BJ (cell line): ENCODE data around the gene SIGLEC5. TPM values are rescaled to one million over a fixed set of nuclear protein-coding genes. Genes with fewer than 3 reads are reported as not detected.

Experiments
- CTCF ChIA-PET: fragments of 350-600 bp; formaldehyde crosslinking; extraction: SDS; loops from one replicate; lab custom pipeline; 2021; ENCODE audit warnings: antibody characterized with exemption, inconsistent platforms; lab: Yijun Ruan, JAX
- POLR2A ChIA-PET: fragments of 300-600 bp; sonication (Branson Sonifier 250); formaldehyde crosslinking; extraction: SDS; loops from one replicate; lab custom pipeline; 2021; ENCODE audit warnings: antibody characterized with exemption; lab: Charles Lee
- DNase-seq: peaks from one replicate; pipeline ENCODE4 v3.0.0-alpha.2; 2011; ENCODE audit warnings: low read depth
- H3K27me3 ChIP-seq: 2 replicates; pipeline ENCODE4 v1.6.0; 2011; ENCODE audit warnings: low read length; ENCODE audit not compliant: control insufficient read depth, insufficient read depth
- H3K36me3 ChIP-seq: 2 replicates; pipeline ENCODE4 v1.5.1; 2011; ENCODE audit warnings: low read length; ENCODE audit not compliant: control insufficient read depth, insufficient read depth
- H3K4me3 ChIP-seq: 2 replicates; pipeline ENCODE4 v1.5.1; 2011; ENCODE audit warnings: low read depth, mild to moderate bottlenecking, control low read depth, low read length
- polyA plus RNA-seq: library from polyadenylated mRNA; depleted of rRNA; stranded (reverse); fragments of >200 nt; gene quantifications from 2 replicates; pipeline ENCODE4 v1.2.3, GENCODE V29; 2011
- TF ChIP-seq, protein P1 (sequence below): IDR thresholded peaks from 2 replicates; pipeline ENCODE4 v1.5.1; 2011; ENCODE audit warnings: low read depth, mild to moderate bottlenecking, control low read depth, inconsistent platforms, low read length, moderate library complexity; ENCODE audit not compliant: insufficient read depth

SIGLEC5 gene
- polyA plus RNA-seq, 1 experiment = not detected

- H3K4me3 ChIP-seq = no peak overlapping the region
- no peaks in the 10 kb centered on the region for H3K36me3 ChIP-seq
- TF ChIP-seq, protein P1, sequence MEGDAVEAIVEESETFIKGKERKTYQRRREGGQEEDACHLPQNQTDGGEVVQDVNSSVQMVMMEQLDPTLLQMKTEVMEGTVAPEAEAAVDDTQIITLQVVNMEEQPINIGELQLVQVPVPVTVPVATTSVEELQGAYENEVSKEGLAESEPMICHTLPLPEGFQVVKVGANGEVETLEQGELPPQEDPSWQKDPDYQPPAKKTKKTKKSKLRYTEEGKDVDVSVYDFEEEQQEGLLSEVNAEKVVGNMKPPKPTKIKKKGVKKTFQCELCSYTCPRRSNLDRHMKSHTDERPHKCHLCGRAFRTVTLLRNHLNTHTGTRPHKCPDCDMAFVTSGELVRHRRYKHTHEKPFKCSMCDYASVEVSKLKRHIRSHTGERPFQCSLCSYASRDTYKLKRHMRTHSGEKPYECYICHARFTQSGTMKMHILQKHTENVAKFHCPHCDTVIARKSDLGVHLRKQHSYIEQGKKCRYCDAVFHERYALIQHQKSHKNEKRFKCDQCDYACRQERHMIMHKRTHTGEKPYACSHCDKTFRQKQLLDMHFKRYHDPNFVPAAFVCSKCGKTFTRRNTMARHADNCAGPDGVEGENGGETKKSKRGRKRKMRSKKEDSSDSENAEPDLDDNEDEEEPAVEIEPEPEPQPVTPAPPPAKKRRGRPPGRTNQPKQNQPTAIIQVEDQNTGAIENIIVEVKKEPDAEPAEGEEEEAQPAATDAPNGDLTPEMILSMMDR = no peak
- DNase-seq = no peak
- no peaks in the 10 kb centered on the region for H3K27me3 ChIP-seq
- CTCF ChIA-PET = no interaction called here
- POLR2A ChIA-PET = no interaction called here
These were observed 15.4 kb downstream of the SIGLEC5 start for GRCh38 chr19:51614789-51615188.

GRCh38 chr19:51610576-51610975 is 19.6 kb downstream of the SIGLEC5 start:
- H3K36me3 ChIP-seq = no peaks in the 10 kb centered on the region
- H3K4me3 ChIP-seq = no peak overlapping the region
- no peak for DNase-seq
- ChIA-PET CTCF (no interaction called here), POLR2A (no interaction called here)
- TF ChIP-seq, protein P1 = no peak
- H3K27me3 ChIP-seq = no peaks in the 10 kb centered on the region

- DNase-seq = no peak
- POLR2A ChIA-PET = no interaction called here
- no peaks in the 10 kb centered on the region for H3K36me3 ChIP-seq
- no peaks in the 10 kb centered on the region for H3K27me3 ChIP-seq
- no peak overlapping the region for H3K4me3 ChIP-seq
- CTCF ChIA-PET = interaction anchor here (0.7 to 2.9 kb wide), 9 partner anchors 8 to 186 kb away, joined by 3 to 14 read pairs (median 6); no protein-coding TSS in a partner anchor
- TF ChIP-seq, protein P1 = peak; percentile 83
These were observed 22.2 kb downstream of the SIGLEC5 start for GRCh38 chr19:51607920-51608562.

- POLR2A ChIA-PET = no interaction called here
- TF ChIP-seq, protein P1 = no peak
- Histone ChIP-seq H3K27me3 (no peaks in the 10 kb centered on the region), H3K36me3 (no peaks in the 10 kb centered on the region), H3K4me3 (no peak overlapping the region)
- DNase-seq = no peak
- CTCF ChIA-PET = interaction anchor here (0.6 to 2.9 kb wide), 2 partner anchors 50 to 171 kb away, joined by 4 to 14 read pairs; no protein-coding TSS in a partner anchor
These were observed 23.1 kb downstream of the SIGLEC5 start for GRCh38 chr19:51607077-51607476.

DNA sequence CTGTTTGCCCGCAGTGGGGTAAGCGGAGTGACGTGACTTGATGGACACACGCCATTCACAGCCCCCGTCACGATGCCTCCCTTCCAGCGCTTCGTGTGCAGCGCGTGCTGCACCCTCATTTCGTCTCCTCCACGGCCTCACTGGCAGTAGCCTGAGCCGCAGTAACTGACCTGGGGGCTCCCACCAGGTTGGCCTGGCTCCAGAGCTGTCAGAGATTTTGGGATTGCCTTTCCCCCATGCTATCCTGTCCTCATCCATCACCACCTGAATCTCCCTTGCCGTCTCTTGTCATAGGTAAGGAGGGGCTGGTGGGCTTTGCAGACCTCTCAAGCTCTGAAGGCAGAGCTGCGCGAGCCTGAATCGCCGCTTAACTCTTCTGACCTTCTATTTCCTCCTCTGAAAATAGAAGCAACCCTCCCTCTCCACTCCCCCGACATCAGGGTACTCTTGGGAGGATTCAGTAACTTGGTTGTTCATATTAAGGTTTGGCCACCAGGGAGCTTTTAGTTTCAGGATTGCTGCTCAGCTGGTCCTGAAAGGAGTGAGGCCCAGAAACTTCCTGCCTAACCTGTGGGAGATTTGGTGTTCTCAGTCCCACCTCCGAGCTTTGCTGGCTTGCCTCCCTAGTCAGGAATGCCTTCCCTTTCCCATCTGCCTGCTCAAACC is 27.9 kb downstream of the SIGLEC5 start:
- Histone ChIP-seq H3K27me3 (no peaks in the 10 kb centered on the region), H3K36me3 (no peaks in the 10 kb centered on the region), H3K4me3 (no peak overlapping the region)
- TF ChIP-seq, protein P1 = no peak
- CTCF ChIA-PET = interaction anchor here (1.2 kb wide), 1 partner anchor 175 kb away, joined by 4 read pairs; no protein-coding TSS in a partner anchor
- POLR2A ChIA-PET = no interaction called here
- no peak for DNase-seq
